Loucy (cell line): ENCODE data around the gene FKBP14.

Experiments
- H2AFZ ChIP-seq: fragments of 200-600 bp; sonication (generic); 2 replicates; pipeline ENCODE4 v1.6.0; 2016; ENCODE audit warnings: antibody characterized with exemption, mild to moderate bottlenecking, low read length, moderate library complexity
- H3F3A ChIP-seq: fragments of 200-600 bp; 2 replicates; pipeline ENCODE4 v1.6.0; 2016; ENCODE audit warnings: antibody characterized with exemption, low read depth, mild to moderate bottlenecking
- H3K27me3 ChIP-seq: fragments of 200-600 bp; sonication (generic); 2 replicates; pipeline ENCODE4 v1.6.1; 2014; ENCODE audit warnings: low read length, mild to moderate bottlenecking; ENCODE audit not compliant: insufficient read depth, poor library complexity, severe bottlenecking
- H3K36me3 ChIP-seq: fragments of 200-600 bp; sonication (generic); 2 replicates; pipeline ENCODE4 v1.6.1; 2016; ENCODE audit warnings: low read length; ENCODE audit not compliant: insufficient read depth
- H3K4me1 ChIP-seq: fragments of 200-600 bp; sonication (generic); 2 replicates; pipeline ENCODE4 v1.5.1; 2014; ENCODE audit warnings: low read length, mild to moderate bottlenecking; ENCODE audit not compliant: insufficient read depth, poor library complexity, severe bottlenecking
- H3K4me2 ChIP-seq: fragments of 200-600 bp; sonication (generic); 2 replicates; pipeline ENCODE4 v1.6.0; 2014; ENCODE audit warnings: antibody characterized with exemption, low read length, low read depth, mild to moderate bottlenecking; ENCODE audit not compliant: poor library complexity, severe bottlenecking
- H3K4me3 ChIP-seq: fragments of 200-600 bp; sonication (generic); 2 replicates; pipeline ENCODE4 v1.5.1; 2014; ENCODE audit warnings: low read length, mild to moderate bottlenecking, mixed read lengths; ENCODE audit not compliant: poor library complexity, severe bottlenecking
- H3K79me2 ChIP-seq: fragments of 200-600 bp; sonication (generic); 2 replicates; pipeline ENCODE4 v1.6.1; 2014; ENCODE audit warnings: low read length; ENCODE audit not compliant: insufficient read depth
- H3K9ac ChIP-seq: fragments of 200-600 bp; sonication (generic); 2 replicates; pipeline ENCODE4 v1.6.0; 2014; ENCODE audit warnings: mild to moderate bottlenecking, low read depth, low read length, moderate library complexity; ENCODE audit not compliant: poor library complexity, severe bottlenecking
- H3K9me2 ChIP-seq: fragments of 200-600 bp; sonication (generic); replicated peaks from 2 replicates; pipeline ENCODE4 v1.6.1; 2016; ENCODE audit warnings: low read depth, low read length, mixed read lengths
- H3K9me3 ChIP-seq: fragments of 200-600 bp; sonication (generic); 2 replicates; pipeline ENCODE4 v1.6.1; 2014; ENCODE audit warnings: mild to moderate bottlenecking, antibody characterized with exemption, low read length, low read depth; ENCODE audit not compliant: insufficient read depth
- H4K20me1 ChIP-seq: fragments of 200-600 bp; sonication (generic); 2 replicates; pipeline ENCODE4 v1.6.0; 2014; ENCODE audit warnings: antibody characterized with exemption, low read length, mild to moderate bottlenecking; ENCODE audit not compliant: insufficient read depth, poor library complexity, severe bottlenecking
- EZH2phosphoT487 ChIP-seq: fragments of 200-600 bp; IDR thresholded peaks from 2 replicates; pipeline ENCODE4 v1.6.1; 2018; ENCODE audit warnings: antibody characterized with exemption, mild to moderate bottlenecking, moderate library complexity, borderline replicate concordance
- TF ChIP-seq, protein P1 (sequence below): fragments of 200-600 bp; sonication (generic); conservative IDR thresholded peaks from 2 replicates; pipeline ENCODE4 v1.5.1; 2014; ENCODE audit warnings: mild to moderate bottlenecking, antibody characterized with exemption, low read length

FKBP14 gene

GRCh38 chr7:29996321-29996720 is 30.2 kb downstream of the FKBP14 start:
- Histone ChIP-seq H3F3A (no peaks in the 10 kb centered on the region), H2AFZ (no peak overlapping the region), H3K4me2 (no peak overlapping the region), H3K36me3 (no peaks in the 10 kb centered on the region), H3K4me1 (no peaks in the 10 kb centered on the region), H3K79me2 (no peaks in the 10 kb centered on the region), H4K20me1 (no peaks in the 10 kb centered on the region), H3K9me3 (no peaks in the 10 kb centered on the region), H3K4me3 (no peak overlapping the region), H3K27me3 (no peaks in the 10 kb centered on the region), H3K9me2 (no peaks in the 10 kb centered on the region), H3K9ac (no peak overlapping the region)
- no peak for TF ChIP-seq EZH2phosphoT487
- TF ChIP-seq, protein P1, sequence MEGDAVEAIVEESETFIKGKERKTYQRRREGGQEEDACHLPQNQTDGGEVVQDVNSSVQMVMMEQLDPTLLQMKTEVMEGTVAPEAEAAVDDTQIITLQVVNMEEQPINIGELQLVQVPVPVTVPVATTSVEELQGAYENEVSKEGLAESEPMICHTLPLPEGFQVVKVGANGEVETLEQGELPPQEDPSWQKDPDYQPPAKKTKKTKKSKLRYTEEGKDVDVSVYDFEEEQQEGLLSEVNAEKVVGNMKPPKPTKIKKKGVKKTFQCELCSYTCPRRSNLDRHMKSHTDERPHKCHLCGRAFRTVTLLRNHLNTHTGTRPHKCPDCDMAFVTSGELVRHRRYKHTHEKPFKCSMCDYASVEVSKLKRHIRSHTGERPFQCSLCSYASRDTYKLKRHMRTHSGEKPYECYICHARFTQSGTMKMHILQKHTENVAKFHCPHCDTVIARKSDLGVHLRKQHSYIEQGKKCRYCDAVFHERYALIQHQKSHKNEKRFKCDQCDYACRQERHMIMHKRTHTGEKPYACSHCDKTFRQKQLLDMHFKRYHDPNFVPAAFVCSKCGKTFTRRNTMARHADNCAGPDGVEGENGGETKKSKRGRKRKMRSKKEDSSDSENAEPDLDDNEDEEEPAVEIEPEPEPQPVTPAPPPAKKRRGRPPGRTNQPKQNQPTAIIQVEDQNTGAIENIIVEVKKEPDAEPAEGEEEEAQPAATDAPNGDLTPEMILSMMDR, result no peak

DNA sequence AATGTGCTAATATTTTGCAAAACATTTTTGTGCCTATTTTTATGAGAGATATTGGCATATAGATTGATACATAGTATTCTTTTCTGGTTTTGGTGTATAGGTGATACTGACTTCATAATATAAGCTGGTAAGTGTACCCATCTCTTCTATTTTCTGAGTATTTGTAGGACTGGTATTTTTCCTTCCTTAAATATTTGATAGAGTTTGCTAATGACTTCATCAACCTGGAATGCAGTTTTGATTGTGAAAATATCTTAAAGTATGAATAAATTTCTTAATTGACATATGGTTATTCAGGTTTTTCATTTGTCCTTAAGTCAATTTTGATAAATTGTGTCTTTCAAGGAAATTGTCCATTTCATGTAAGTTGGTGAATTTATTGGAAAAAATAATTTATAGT is 30.9 kb downstream of the FKBP14 start:
- Histone ChIP-seq H3K27me3 (no peaks in the 10 kb centered on the region), H4K20me1 (no peaks in the 10 kb centered on the region), H3K4me3 (no peak overlapping the region), H3K4me2 (no peak overlapping the region), H2AFZ (no peak overlapping the region), H3K9ac (no peak overlapping the region), H3K9me3 (no peaks in the 10 kb centered on the region), H3K79me2 (no peaks in the 10 kb centered on the region), H3K36me3 (no peaks in the 10 kb centered on the region), H3K9me2 (no peaks in the 10 kb centered on the region), H3F3A (no peaks in the 10 kb centered on the region), H3K4me1 (no peaks in the 10 kb centered on the region)
- TF ChIP-seq EZH2phosphoT487, result no peak
- TF ChIP-seq, protein P1, result no peak

DNA sequence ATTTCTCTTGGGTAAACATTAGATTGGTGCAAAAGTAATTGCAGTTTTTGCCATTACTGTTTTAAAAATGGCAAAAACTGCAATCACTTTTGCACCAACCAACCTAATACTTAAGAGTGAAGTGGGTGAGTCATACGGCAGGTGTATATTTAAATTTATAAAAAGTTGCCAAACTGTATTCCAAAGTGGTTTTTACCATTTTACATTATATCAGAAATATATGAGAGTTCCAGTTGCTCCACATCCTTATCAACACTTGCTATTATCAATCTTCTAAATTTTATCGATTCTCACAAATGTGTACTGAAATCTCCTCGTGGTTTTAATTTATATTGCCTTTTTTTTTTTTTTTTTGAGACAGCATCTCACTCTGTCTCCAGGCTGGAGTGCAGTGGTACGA is 33.4 kb downstream of the FKBP14 start:
- Histone ChIP-seq H3K36me3 (no peaks in the 10 kb centered on the region), H4K20me1 (no peaks in the 10 kb centered on the region)

More for the DNA sequence above, 33.4 kb downstream of the FKBP14 start:
- peaks cover 4% of the 10 kb centered on the region for H3K27me3 ChIP-seq
- no peak overlapping the region for H3K4me3 ChIP-seq
- H3K9me2 ChIP-seq, result no peaks in the 10 kb centered on the region
- peaks cover 4% of the 10 kb centered on the region for H3K4me1 ChIP-seq
- H2AFZ ChIP-seq, result no peak overlapping the region
- H3F3A ChIP-seq, result no peaks in the 10 kb centered on the region
- TF ChIP-seq, protein P1, result no peak
- TF ChIP-seq EZH2phosphoT487, result no peak
- no peak overlapping the region for H3K9ac ChIP-seq
- no peaks in the 10 kb centered on the region for H3K79me2 ChIP-seq
- H3K4me2 ChIP-seq, result no peak overlapping the region
- no peaks in the 10 kb centered on the region for H3K9me3 ChIP-seq
